Measurements from ENCODE around the gene PPP1R9B. TPM values are rescaled to one million over a fixed set of nuclear protein-coding genes. Genes with fewer than 3 reads are reported as not detected.

The PPP1R9B gene
- total RNA-seq, 1 donor from 2014 or later: 179 TPM

DNA sequence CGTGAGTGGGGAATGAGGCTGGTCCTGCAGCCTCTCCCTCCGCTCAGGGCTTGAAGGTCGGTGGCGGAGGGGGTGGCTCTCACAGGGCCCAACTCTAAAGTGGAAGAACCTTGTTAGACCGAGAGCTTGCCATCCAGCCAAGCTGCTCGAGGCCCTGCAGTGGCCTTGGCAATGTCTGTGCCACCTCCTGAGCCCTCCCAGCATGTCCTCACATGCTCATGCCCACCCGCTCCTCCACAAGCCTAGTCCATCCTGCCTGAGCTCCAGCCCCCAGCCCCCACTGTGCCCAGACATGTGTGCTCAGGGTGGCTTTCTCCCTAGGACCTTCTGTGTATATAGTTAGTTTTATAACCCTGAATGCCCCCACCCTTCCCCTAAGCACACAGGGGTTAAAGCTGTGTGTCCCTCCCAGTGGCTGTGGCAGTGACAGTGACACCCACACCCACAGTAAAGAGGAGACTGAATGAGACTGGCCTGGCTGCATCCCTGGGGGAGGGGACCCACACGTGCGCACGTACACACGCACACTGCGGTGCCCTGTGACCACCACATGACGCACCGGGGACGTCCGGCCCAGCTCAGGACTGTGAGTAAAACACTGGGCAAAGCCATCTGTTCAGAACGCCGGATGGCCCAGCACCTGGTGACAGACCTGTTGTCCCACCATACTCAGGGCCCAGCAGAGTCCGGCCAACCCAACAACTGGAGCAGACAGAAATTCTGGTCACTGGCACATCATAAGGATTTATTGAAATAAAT is 39.7 kb downstream of the PPP1R9B start:
- intact Hi-C loops (cut with micrococcal nuclease): no loop called here

- intact Hi-C loops (cut with micrococcal nuclease): no loop called here
Measured at GRCh38 chr17:50109785-50110184, 40.7 kb downstream of the PPP1R9B start.

DNA sequence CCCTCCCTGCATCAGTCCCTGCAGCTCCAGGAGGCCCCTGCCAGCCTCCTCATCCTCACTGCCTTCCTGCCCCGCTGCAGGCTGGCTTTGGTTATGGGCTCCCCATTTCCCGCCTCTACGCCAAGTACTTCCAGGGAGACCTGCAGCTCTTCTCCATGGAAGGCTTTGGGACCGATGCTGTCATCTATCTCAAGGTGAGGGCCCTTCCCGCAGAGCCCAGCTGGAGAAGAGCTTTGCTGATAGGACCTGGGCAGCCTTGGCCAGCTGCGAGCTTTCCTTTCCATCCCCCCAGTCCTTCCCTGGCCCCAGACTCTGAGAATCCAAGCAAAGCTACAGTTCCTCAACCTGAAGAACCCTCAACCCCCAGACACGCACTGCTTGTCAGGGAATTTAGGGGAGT is 41.3 kb downstream of the PPP1R9B start:
- intact Hi-C loops (cut with micrococcal nuclease): no loop called here

GRCh38 chr17:50108556-50108955 is 41.9 kb downstream of the PPP1R9B start:
- intact Hi-C loops (cut with micrococcal nuclease): no loop called here

DNA sequence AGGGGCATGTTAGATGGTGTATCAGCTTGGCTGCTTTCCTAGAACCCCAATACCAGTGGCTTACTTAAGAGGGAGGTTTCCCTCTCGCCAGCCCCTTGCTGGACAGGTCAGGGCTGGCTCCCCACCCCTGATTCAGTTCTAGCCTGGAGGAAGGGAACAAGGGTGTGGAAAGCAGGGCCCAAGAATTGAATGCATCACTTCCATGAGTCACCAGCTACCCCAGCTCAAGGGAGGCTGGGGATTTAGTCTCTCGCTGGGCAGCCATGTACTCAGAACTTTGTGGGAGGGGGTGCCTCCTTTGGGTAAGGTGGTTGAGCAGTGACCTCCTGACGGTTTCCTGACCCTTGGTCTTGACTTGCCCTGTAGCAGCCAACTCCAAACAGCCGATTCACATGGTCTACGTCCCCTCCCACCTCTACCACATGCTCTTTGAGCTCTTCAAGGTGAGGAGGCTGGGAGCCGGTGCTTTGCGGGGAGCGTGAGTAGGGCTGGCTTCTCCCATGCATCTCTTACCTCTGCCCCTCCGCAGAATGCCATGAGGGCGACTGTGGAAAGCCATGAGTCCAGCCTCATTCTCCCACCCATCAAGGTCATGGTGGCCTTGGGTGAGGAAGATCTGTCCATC is 42.6 kb downstream of the PPP1R9B start:
- intact Hi-C loops (cut with micrococcal nuclease): no loop called here

DNA sequence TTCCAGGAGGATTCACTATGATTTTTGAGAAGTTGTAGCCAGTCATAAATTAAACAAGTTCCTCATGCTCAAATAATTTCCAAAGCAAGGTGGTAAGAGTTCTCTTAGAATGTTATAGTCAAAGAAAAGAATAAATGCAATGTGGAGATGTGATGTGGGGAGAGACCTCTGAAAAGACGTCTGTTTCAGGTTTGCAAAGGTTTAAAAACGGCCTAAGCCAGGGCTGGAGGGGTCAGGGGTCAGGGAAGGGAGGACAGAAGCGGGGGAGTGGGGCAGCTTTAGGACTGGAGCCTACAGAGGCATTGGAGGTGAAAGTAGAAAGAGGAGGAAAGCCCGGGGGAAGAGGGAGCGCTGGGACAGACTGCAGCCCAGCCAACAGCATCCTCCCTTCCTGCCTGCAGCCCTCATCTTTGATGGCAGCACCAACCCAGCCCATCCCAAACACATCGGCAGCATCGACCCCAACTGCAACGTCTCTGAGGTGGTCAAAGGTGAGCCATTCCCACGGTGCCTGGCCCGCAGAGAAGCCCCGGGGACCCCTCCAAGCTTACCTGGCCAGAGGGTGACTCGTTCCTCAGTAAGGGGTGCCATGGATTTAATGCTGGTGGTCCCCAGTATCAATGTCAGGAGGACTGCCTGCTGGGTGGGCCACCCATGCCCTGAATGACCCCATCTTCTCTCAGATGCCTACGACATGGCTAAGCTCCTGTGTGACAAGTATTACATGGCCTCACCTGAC is 43.9 kb downstream of the PPP1R9B start:
- intact Hi-C loops (cut with micrococcal nuclease): no loop called here

DNA sequence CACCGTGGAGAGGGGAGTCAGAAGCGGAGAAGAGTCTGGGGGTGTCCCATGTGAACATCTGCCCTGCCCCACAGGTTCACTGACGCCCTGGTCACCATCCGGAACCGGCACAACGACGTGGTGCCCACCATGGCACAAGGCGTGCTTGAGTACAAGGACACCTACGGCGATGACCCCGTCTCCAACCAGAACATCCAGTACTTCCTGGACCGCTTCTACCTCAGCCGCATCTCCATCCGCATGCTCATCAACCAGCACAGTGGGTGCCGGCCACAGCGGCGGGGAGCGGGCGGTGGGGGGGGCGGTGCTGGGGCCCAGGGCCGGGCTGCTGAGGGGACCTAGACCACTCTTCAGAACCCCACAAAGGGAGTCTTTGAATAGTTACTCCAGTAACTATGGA is 44.7 kb downstream of the PPP1R9B start:
- intact Hi-C loops (cut with micrococcal nuclease): no loop called here

GRCh38 chr17:50103941-50104340 is 46.5 kb downstream of the PPP1R9B start:
- intact Hi-C loops (cut with micrococcal nuclease): no loop called here

DNA sequence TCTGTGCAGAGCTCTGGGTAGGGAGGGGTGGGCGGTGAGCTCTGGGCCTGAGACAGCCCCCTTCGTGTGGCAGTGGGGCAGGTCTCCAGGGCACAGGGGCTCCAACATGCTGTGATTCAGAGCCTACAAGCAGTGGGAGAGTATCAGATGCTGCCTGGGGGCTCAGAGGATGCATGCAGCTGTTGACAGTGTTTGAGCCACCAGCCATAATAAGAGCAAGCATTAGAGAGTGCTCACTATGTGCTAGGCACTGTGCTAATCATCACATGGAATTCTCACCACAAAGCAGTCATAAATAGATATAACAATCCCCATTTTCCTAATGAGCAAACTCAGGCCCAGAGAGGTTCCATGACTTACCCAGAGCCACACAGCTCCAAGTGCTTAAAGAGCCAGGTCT is 47.2 kb downstream of the PPP1R9B start:
- intact Hi-C loops (cut with micrococcal nuclease): no loop called here

- intact Hi-C loops (cut with micrococcal nuclease): no loop called here
Measured at GRCh38 chr17:50102164-50102991, 48.1 kb downstream of the PPP1R9B start.

GRCh38 chr17:50101346-50102163 is 48.9 kb downstream of the PPP1R9B start:
- intact Hi-C loops (cut with micrococcal nuclease): no loop called here

DNA sequence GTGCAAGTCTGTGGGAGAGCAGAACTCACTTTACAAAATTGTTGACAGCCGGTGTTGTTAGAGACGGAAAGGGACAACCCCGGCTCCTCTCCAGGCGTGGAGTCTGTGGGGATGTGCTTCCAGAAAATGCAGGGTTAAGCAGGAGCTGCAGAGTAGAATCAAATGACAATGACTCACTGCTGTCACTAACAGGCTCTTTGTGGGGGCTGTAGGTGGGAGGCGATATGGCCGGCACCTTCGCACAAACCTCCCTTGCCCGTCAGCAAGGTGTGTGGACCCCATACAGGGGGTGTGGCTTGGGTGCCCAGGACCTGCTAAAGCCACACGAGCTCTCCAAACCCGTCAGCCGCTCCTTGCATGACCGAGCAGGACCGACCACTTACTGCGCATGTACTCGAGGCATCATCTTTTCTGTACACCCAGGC is 49.5 kb downstream of the PPP1R9B start:
- intact Hi-C loops (cut with micrococcal nuclease): no loop called here

- intact Hi-C loops (cut with micrococcal nuclease): no loop called here
Measured at GRCh38 chr17:50100480-50100883, 50.0 kb downstream of the PPP1R9B start.

GRCh38 chr17:50099003-50099402 is 51.5 kb downstream of the PPP1R9B start:
- intact Hi-C loops (cut with micrococcal nuclease): loop anchor here (10.0 kb wide), 1 partner anchor 684 kb away; the partner anchor contains the start of gene PHB1

- intact Hi-C loops (cut with micrococcal nuclease): loop anchor here (10.0 kb wide), 1 partner anchor 684 kb away; the partner anchor contains the start of gene PHB1
Measured at GRCh38 chr17:50098583-50098982, 51.9 kb downstream of the PPP1R9B start.

- intact Hi-C loops (cut with micrococcal nuclease): loop anchor here (10.0 kb wide), 1 partner anchor 683 kb away; the partner anchor contains the start of gene PHB1
Measured at GRCh38 chr17:50097926-50098325, 52.6 kb downstream of the PPP1R9B start.

DNA sequence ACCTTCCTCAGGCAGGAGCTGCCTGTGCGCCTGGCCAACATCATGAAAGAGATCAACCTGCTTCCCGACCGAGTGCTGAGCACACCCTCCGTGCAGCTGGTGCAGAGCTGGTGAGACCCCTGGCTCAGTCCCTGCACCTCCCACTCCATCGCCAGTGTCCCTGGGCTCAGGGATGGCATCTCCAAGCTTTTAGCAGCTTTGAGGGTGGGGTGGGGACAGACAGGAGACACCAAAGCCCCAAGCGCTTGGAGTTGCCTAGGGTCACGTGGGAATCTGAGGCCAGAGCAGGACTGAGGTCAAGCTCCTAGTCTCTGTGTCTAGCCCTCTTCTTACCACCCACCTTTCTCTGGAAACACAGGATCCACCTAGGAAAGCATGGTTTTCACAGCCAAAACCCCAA is 53.0 kb downstream of the PPP1R9B start:
- intact Hi-C loops (cut with micrococcal nuclease): loop anchor here (10.0 kb wide), 1 partner anchor 683 kb away; the partner anchor contains the start of gene PHB1

DNA sequence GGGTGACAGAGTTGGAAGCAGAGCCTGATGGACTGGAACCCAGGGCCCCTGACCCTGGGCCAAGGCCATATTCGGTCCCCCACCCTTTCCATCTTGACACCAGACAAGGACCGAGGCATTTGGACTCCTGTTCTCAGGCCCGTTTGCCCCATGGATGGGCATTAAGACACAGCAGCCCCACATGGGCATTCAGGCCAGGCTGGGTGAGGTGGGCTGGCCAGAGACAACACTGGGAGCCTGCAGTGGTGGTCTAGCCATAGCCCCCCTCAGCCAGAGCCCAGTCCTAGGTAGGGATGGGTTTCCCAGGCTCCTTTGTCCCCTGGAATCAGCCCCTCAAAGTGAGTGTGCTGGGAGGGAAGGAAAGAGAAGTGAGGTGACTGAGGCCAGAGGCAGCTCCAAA is 53.7 kb downstream of the PPP1R9B start:
- intact Hi-C loops (cut with micrococcal nuclease): loop anchor here (10.0 kb wide), 1 partner anchor 682 kb away; the partner anchor contains the start of gene PHB1

DNA sequence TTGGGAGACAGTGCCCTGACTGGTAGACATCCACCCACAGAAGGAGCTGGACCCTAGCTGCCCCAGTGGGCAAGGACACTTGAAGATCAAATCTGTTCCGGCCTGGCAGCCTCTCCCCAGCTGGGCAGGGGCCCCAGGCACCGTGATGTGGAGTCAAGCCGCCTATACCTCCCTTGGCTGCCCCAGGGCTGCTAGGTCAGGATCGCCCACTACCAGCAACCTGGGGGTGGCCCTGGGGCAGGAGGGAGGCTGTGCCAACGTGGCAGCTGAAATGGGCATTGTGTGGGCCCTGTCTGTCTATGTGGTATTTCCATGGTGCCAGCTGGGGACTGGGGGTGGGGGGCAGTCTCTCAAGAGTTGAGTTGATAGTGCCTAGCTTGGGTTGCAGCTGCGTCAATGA is 54.4 kb downstream of the PPP1R9B start:
- intact Hi-C loops (cut with micrococcal nuclease): loop anchor here (10.0 kb wide), 1 partner anchor 681 kb away; the partner anchor contains the start of gene PHB1

DNA sequence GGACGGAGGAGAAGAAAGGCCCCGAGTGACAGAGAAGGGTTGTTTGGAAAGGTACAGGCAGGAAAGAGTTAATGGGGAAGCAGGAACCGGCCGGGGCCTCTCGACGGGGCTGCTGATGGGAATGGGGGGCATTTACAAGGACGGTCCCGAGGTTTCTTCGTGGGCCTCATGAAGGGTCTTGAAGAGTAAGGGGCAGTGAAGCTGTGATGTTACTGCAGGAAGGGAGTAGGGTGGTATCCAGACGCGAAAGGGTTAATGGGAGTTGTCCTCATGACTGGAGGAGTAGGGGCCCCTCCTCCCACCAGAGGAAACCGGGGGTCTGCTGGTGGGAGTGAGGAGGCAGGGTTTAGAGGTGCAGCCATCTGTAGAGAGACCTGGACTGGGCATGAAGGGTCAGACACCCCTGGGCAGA is 54.8 kb downstream of the PPP1R9B start:
- intact Hi-C loops (cut with micrococcal nuclease): loop anchor here (1.0 to 10.0 kb wide), 11 partner anchors 8 to 681 kb away; partner anchors contain the start of genes ITGA3, KAT7 and PHB1

Data from T-helper 1 cell treated with Interleukin-12 subunit alpha and Interleukin-12 subunit beta and Interleukin-4 antibody, amounts not matched to agents 30 ng/mL and 1 ng/mL, for 36 hours (primary cell).